Transverse colon (tissue), 4 donors: ENCODE results near the gene PLBD2. TPM values are rescaled to one million over a fixed set of nuclear protein-coding genes. Genes with fewer than 3 reads are reported as not detected.

Source experiments
- DNase-seq: peaks from one replicate; pipeline ENCODE4 v3.0.0-alpha.2; 2019
- H3K27ac ChIP-seq, 4 donors: fragments of 200-600 bp; sonication (generic); 2 replicates each; pipeline ENCODE4 v1.5.1; 2016 to 2018; ENCODE audit warnings: inconsistent platforms in 4 of 4
- H3K27me3 ChIP-seq: fragments of 200-600 bp; sonication (generic); 2 replicates; pipeline ENCODE4 v1.5.1; 2017; ENCODE audit warnings: inconsistent platforms
- H3K36me3 ChIP-seq, 4 donors: fragments of 200-600 bp; sonication (generic); 2 replicates each; pipeline ENCODE4 v1.5.1; 2017 to 2019; ENCODE audit warnings: inconsistent platforms in 4 of 4
- H3K4me1 ChIP-seq, 4 donors: fragments of 200-600 bp; sonication (generic); 2 replicates each; pipeline ENCODE4 v1.5.1; 2017 to 2020; ENCODE audit warnings: inconsistent platforms in 4 of 4
- H3K4me3 ChIP-seq, 4 donors: fragments of 200-600 bp; sonication (generic); 1 replicate in 1 of 4; 2 replicates in 3 of 4; pipeline versions ENCODE4 v1.5.1 to v1.6.1; 2017 to 2019; ENCODE audit warnings: inconsistent platforms in 4 of 4
- H3K9me3 ChIP-seq, 2 donors: fragments of 200-600 bp; sonication (generic); 2 replicates each; pipeline ENCODE4 v1.5.1; 2017 to 2019; ENCODE audit warnings: inconsistent platforms in 2 of 2
- CTCF ChIP-seq, 5 experiments: fragments of 200-600 bp in 3 of 5; fragments of 450-650 bp in 2 of 5; sonication (generic) in 3 of 5; IDR thresholded peaks; 1 replicate in 2 of 5; 2 replicates in 3 of 5; pipeline ENCODE4 v1.5.1; 2016 to 2017; ENCODE audit warnings: antibody characterized with exemption in 5 of 5, inconsistent platforms in 3 of 5, mild to moderate bottlenecking in 2 of 5, moderate library complexity in 1 of 5
- EP300 ChIP-seq: sonication (generic); formaldehyde crosslinking; IDR thresholded peaks from one replicate; pipeline ENCODE4 v1.6.1; 2017; ENCODE audit warnings: antibody characterized with exemption, low read depth
- POLR2A ChIP-seq: fragments of 450-650 bp; IDR thresholded peaks from one replicate; pipeline ENCODE4 v1.6.1; 2016; ENCODE audit warnings: antibody characterized with exemption, mild to moderate bottlenecking, moderate library complexity
- POLR2AphosphoS5 ChIP-seq, 3 donors: sonication (generic); formaldehyde crosslinking; IDR thresholded peaks; one replicate each; pipeline ENCODE4 v1.6.1; 2016; ENCODE audit warnings: antibody characterized with exemption in 3 of 3
- WGBS, 2 donors: methylation state at CpG; one replicate each; pipeline ENCODE4 v1.1.5; 2018; ENCODE audit warnings: low coverage in 1 of 2; 5-methylcytosine and 5-hydroxymethylcytosine counted together
- in situ Hi-C, 4 donors: fragments of 200-750 bp; cut with MboI; loops; one replicate each; pipeline versions ENCODE4 v1.15.0 to v1.15.1; 2017; ENCODE audit warnings: low sequenced_read_pairs in 3 of 4, low pct_ligation_motif_present in 1 of 4, low pct_unique_long_range_greater_than_20kb in 1 of 4
- intact Hi-C: fragments of 100-400 bp; cut with DNase I; formaldehyde crosslinking; loops from one replicate; pipeline ENCODE4 v1.15.1; 2023; ENCODE audit warnings: low total_unique reads
- total RNA-seq, 4 donors: library from RNA; depleted of rRNA; stranded (reverse); fragments of >200 nt; gene quantifications; one replicate each; pipeline ENCODE4 v1.1.0, GENCODE V29; 2016

The PLBD2 gene
- total RNA-seq, 4 donors from 2014 or later: 12.3 to 27.5 (median 19.0) TPM

- H3K36me3 ChIP-seq: no peaks in the 10 kb centered on the region
- no peak for DNase-seq
- H3K9me3 ChIP-seq: no peaks in the 10 kb centered on the region
- no peak overlapping the region for H3K27ac ChIP-seq
- intact Hi-C loops: no loop called here
- in situ Hi-C loops: loop anchor here (10.0 to 25.0 kb wide), 3 partner anchors 111 to 486 kb away; no protein-coding TSS in a partner anchor
- peaks cover 4% of the 10 kb centered on the region for H3K27me3 ChIP-seq
- 47 to 63% methylated on average over 6 to 11 of the region's 11 CpGs for WGBS, 2 donors
- TF ChIP-seq POLR2A (no peak), EP300 (no peak), CTCF (IDR thresholded peaks at IDR 0.05) (no peak)
- peaks cover 0 to 16% (median 2%) of the 10 kb centered on the region in 4 donors for H3K4me1 ChIP-seq
- H3K4me3 ChIP-seq: no peak overlapping the region
Observed at GRCh38 chr12:113425960-113426453, 67.6 kb downstream of the PLBD2 start.

GRCh38 chr12:113427882-113428281 lies 69.5 kb downstream of the PLBD2 start:
- peaks cover 4% of the 10 kb centered on the region for H3K27me3 ChIP-seq
- WGBS, 2 donors: 65 to 78% methylated on average over 6 to 9 of the region's 9 CpGs
- TF ChIP-seq CTCF (IDR thresholded peaks at IDR 0.05) (no peak), POLR2A (no peak), EP300 (no peak), POLR2AphosphoS5 (IDR thresholded peaks at IDR 0.05) (no peak)
- intact Hi-C loops: no loop called here
- peaks cover 0 to 4% (median 0%) of the 10 kb centered on the region in 4 donors for H3K4me1 ChIP-seq
- in situ Hi-C loops: loop anchor here (10.0 to 25.0 kb wide), 3 partner anchors 113 to 484 kb away; no protein-coding TSS in a partner anchor
- no peak for DNase-seq
- H3K9me3 ChIP-seq: no peaks in the 10 kb centered on the region
- H3K27ac ChIP-seq: no peak overlapping the region
- no peak overlapping the region for H3K4me3 ChIP-seq
- H3K36me3 ChIP-seq: no peaks in the 10 kb centered on the region

GRCh38 chr12:113428482-113428881 lies 70.1 kb downstream of the PLBD2 start:
- Histone ChIP-seq H3K27ac (no peak overlapping the region), H3K36me3 (no peaks in the 10 kb centered on the region), H3K27me3 (peaks cover 4% of the 10 kb centered on the region), H3K4me1 (no peaks in the 10 kb centered on the region), H3K4me3 (no peak overlapping the region), H3K9me3 (no peaks in the 10 kb centered on the region)
- intact Hi-C loops: no loop called here
- TF ChIP-seq EP300 (no peak), CTCF (IDR thresholded peaks at IDR 0.05) (no peak), POLR2AphosphoS5 (IDR thresholded peaks at IDR 0.05) (no peak), POLR2A (no peak)
- in situ Hi-C loops: loop anchor here (10.0 to 25.0 kb wide), 3 partner anchors 114 to 484 kb away; no protein-coding TSS in a partner anchor
- 100% methylated on average over 1 of the region's 1 CpG; no CpG with 5 or more reads in 1 of the 2 donors for WGBS, 2 donors
- DNase-seq: no peak

GRCh38 chr12:113432986-113433385 lies 74.6 kb downstream of the PLBD2 start:
- TF ChIP-seq CTCF (IDR thresholded peaks at IDR 0.05) (no peak), POLR2A (no peak), POLR2AphosphoS5 (IDR thresholded peaks at IDR 0.05) (no peak), EP300 (no peak)
- Histone ChIP-seq H3K27me3 (peaks cover 4% of the 10 kb centered on the region), H3K9me3 (no peaks in the 10 kb centered on the region), H3K4me1 (no peaks in the 10 kb centered on the region), H3K27ac (no peak overlapping the region), H3K36me3 (no peaks in the 10 kb centered on the region), H3K4me3 (no peak overlapping the region)
- intact Hi-C loops: no loop called here
- DNase-seq: no peak
- in situ Hi-C loops: loop anchor here in 2 of 4 donors (10.0 to 25.0 kb wide), 2 partner anchors 238 to 479 kb away; no protein-coding TSS in a partner anchor
